MM.1S (cell line): ENCODE data around the gene SYMPK.

Source experiments
- DNase-seq: peaks from one replicate; pipeline ENCODE4 v3.0.0-alpha.2; 2015
- H2AFZ ChIP-seq: fragments of 300-600 bp; sonication (generic); 2 replicates; pipeline ENCODE4 v1.6.0; 2016; ENCODE audit warnings: antibody characterized with exemption, low read length
- H3F3A ChIP-seq: fragments of 300-600 bp; sonication (generic); 2 replicates; pipeline ENCODE4 v1.6.1; 2016; ENCODE audit warnings: mild to moderate bottlenecking, antibody characterized with exemption, low read length, moderate library complexity, mixed read lengths; ENCODE audit not compliant: insufficient read depth
- H3K27ac ChIP-seq: fragments of 300-600 bp; sonication (generic); 2 replicates; pipeline ENCODE4 v1.5.1; 2016; ENCODE audit warnings: mild to moderate bottlenecking, low read length
- H3K27me3 ChIP-seq: fragments of 300-600 bp; sonication (generic); replicated peaks from 2 replicates; pipeline ENCODE4 v1.6.0; 2016; ENCODE audit warnings: low read length; ENCODE audit not compliant: insufficient read depth
- H3K36me3 ChIP-seq: fragments of 300-600 bp; sonication (generic); replicated peaks from 2 replicates; pipeline ENCODE4 v1.6.1; 2016; ENCODE audit warnings: mild to moderate bottlenecking, low read length, mixed read lengths; ENCODE audit not compliant: insufficient read depth
- H3K4me1 ChIP-seq: fragments of 300-600 bp; sonication (generic); 2 replicates; pipeline ENCODE4 v1.6.1; 2016; ENCODE audit warnings: low read length, mixed read lengths
- H3K4me2 ChIP-seq: fragments of 300-600 bp; sonication (generic); 2 replicates; pipeline ENCODE4 v1.6.0; 2016; ENCODE audit warnings: low read depth, low read length
- H3K4me3 ChIP-seq: fragments of 300-600 bp; sonication (generic); 2 replicates; pipeline ENCODE4 v1.5.1; 2016; ENCODE audit warnings: low read length, mixed read lengths
- H3K79me2 ChIP-seq: fragments of 300-600 bp; sonication (generic); 2 replicates; pipeline ENCODE4 v1.6.1; 2016; ENCODE audit warnings: mixed run types, low read length, mixed read lengths
- H3K9ac ChIP-seq: fragments of 300-600 bp; sonication (generic); 2 replicates; pipeline ENCODE4 v1.6.1; 2016; ENCODE audit warnings: low read length, mixed read lengths
- H3K9me2 ChIP-seq: fragments of 300-600 bp; sonication (generic); replicated peaks from 2 replicates; pipeline ENCODE4 v1.6.1; 2016; ENCODE audit warnings: mild to moderate bottlenecking, low read length, mixed read lengths; ENCODE audit not compliant: insufficient read depth
- H3K9me3 ChIP-seq: fragments of 300-600 bp; sonication (generic); replicated peaks from 2 replicates; pipeline ENCODE4 v1.6.1; 2016; ENCODE audit warnings: mild to moderate bottlenecking, low read length, mixed read lengths; ENCODE audit not compliant: insufficient read depth
- H4K20me1 ChIP-seq: fragments of 300-600 bp; sonication (generic); 2 replicates; pipeline ENCODE4 v1.6.1; 2016; ENCODE audit warnings: mild to moderate bottlenecking, low read length, moderate library complexity, mixed read lengths; ENCODE audit not compliant: insufficient read depth
- EZH2 ChIP-seq: fragments of 300-600 bp; sonication (generic); optimal IDR thresholded peaks from 2 replicates; pipeline ENCODE3; 2017; ENCODE audit warnings: low read depth, mild to moderate bottlenecking, antibody characterized with exemption, low read length, mixed read lengths
- EZH2phosphoT487 ChIP-seq: fragments of 300-600 bp; sonication (generic); IDR thresholded peaks from 2 replicates; pipeline ENCODE4 v1.6.1; 2018; ENCODE audit warnings: antibody characterized with exemption, low read length
- TF ChIP-seq, protein P1 (sequence below): fragments of 300-600 bp; sonication (generic); IDR thresholded peaks from 2 replicates; pipeline ENCODE4 v1.5.1; 2016; ENCODE audit warnings: antibody characterized with exemption, low read length, mixed read lengths

The SYMPK gene

DNA sequence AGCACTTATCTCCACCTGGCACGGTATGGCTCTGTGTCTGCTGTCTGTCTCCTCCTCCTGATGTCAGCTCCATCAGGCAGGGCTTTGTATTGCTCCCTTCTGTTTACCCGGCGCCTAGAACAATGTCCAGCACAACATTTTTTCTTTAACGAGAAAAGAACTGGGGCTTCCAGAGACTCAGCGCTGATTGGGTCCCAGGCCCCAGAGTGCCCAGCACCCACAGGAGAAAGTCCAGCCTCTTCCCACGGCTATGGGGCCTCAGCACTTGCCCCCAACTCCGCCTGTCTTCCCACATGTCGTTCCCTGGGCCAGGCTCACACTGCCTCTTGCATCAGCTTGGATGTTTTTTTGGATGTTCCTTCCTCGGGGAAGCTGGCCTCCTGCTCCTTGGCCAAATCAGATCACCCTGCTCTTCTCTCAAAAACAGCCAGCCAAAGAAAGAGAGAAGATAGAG is 32.6 kb upstream of the SYMPK start:
- DNase-seq: no peak
- Histone ChIP-seq H3K4me1 (no peaks in the 10 kb centered on the region), H4K20me1 (no peaks in the 10 kb centered on the region), H2AFZ (no peak overlapping the region), H3K9ac (no peak overlapping the region), H3K27ac (no peak overlapping the region), H3K9me3 (no peaks in the 10 kb centered on the region), H3K4me2 (no peak overlapping the region), H3K27me3 (no peaks in the 10 kb centered on the region), H3K36me3 (no peaks in the 10 kb centered on the region), H3F3A (no peaks in the 10 kb centered on the region; the same call in 1 of the 2 replicates), H3K4me3 (no peak overlapping the region), H3K9me2 (no peaks in the 10 kb centered on the region), H3K79me2 (no peaks in the 10 kb centered on the region)
- TF ChIP-seq, protein P1, sequence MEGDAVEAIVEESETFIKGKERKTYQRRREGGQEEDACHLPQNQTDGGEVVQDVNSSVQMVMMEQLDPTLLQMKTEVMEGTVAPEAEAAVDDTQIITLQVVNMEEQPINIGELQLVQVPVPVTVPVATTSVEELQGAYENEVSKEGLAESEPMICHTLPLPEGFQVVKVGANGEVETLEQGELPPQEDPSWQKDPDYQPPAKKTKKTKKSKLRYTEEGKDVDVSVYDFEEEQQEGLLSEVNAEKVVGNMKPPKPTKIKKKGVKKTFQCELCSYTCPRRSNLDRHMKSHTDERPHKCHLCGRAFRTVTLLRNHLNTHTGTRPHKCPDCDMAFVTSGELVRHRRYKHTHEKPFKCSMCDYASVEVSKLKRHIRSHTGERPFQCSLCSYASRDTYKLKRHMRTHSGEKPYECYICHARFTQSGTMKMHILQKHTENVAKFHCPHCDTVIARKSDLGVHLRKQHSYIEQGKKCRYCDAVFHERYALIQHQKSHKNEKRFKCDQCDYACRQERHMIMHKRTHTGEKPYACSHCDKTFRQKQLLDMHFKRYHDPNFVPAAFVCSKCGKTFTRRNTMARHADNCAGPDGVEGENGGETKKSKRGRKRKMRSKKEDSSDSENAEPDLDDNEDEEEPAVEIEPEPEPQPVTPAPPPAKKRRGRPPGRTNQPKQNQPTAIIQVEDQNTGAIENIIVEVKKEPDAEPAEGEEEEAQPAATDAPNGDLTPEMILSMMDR: no peak
- TF ChIP-seq EZH2phosphoT487: no peak
- TF ChIP-seq EZH2: no peak

DNA sequence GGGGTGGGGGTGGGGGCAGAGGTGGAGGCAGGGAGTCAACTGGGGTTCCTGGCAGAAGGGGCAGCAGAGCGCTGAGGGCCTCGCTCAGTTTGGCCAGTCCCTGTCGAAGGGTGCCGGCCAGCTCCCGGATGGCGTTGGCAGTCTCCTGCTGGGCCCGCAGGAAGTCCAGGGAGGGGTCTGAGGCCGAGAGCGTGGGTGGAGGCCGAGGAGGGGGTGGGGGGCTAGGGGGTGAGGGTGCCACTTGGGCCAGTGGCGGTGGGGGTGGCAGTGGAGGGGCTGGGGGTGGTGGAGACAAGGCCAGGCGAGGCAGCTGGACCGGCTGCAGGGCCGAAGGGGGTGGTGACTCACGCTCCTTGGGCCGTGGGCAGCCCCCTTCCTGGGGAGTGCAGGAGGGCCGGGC is 27.9 kb upstream of the SYMPK start:
- TF ChIP-seq, protein P1: no peak
- TF ChIP-seq EZH2: no peak
- TF ChIP-seq EZH2phosphoT487: no peak
- Histone ChIP-seq H3F3A (no peaks in the 10 kb centered on the region; the same call in 1 of the 2 replicates), H3K9ac (no peak overlapping the region), H3K36me3 (no peaks in the 10 kb centered on the region), H3K9me3 (no peaks in the 10 kb centered on the region), H4K20me1 (no peaks in the 10 kb centered on the region), H3K79me2 (no peaks in the 10 kb centered on the region), H3K27ac (no peak overlapping the region), H3K4me1 (no peaks in the 10 kb centered on the region), H3K9me2 (no peaks in the 10 kb centered on the region), H3K4me3 (no peak overlapping the region), H3K4me2 (no peak overlapping the region), H2AFZ (no peak overlapping the region), H3K27me3 (no peaks in the 10 kb centered on the region)
- no peak for DNase-seq

DNA sequence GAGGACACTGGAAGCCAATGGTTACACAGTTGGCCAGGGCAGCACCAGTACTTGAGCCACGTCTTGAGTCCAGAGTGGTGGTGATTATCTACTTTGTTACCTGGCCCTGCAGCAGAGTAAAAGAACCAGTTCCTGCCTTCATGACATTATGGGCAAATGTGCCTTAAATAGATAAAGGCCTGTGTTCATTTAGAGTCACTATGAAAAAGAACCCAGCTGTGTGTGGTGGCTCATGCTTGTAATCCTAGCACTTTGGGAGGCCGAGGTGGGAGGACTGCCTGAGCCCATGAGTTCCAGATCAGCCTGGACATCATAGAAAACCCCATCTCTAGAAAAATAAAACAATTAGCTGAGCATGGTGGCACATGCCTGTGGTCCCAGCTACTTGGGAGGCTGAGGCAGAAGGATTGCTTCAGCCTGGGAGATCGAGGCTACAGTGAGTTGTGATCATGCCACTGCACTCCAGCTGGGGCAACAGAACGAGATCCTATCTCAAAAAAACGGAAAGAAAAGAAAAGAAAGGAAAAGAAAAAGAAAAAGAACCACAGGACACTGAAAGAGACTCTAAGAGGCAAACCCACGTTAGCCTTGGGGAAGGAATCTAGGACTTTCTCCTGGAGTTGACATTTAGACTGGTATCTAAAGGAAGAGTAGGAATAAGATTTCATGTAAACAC is 26.4 kb upstream of the SYMPK start:
- no peaks in the 10 kb centered on the region for H4K20me1 ChIP-seq
- peaks cover 10% of the 10 kb centered on the region for H3K79me2 ChIP-seq
- H3K4me3 ChIP-seq: no peak overlapping the region
- 0 out of 2 replicates have a peak, but pooled peaks cover 3% of the 10 kb centered on the region for H3K4me1 ChIP-seq
- no peak for DNase-seq
- no peaks in the 10 kb centered on the region for H3K9me2 ChIP-seq
- no peaks in the 10 kb centered on the region for H3K9me3 ChIP-seq
- H2AFZ ChIP-seq: no peak overlapping the region
- H3K9ac ChIP-seq: no peak overlapping the region
- TF ChIP-seq, protein P1: no peak
- TF ChIP-seq EZH2: no peak
- no peak for TF ChIP-seq EZH2phosphoT487
- no peak overlapping the region for H3K27ac ChIP-seq
- no peak overlapping the region for H3K4me2 ChIP-seq
- no peaks in the 10 kb centered on the region; the same call in 1 of the 2 replicates for H3F3A ChIP-seq
- H3K36me3 ChIP-seq: no peaks in the 10 kb centered on the region
- H3K27me3 ChIP-seq: no peaks in the 10 kb centered on the region
